NCI-H2196 treated with DMSO at 0.1 percent for 48 hours (cell line): Measurements from ENCODE around the gene TDRD9.
"Not testable (repeated sequence)": the region's sequence is repeated elsewhere in the genome, so short reads cannot be mapped to it uniquely, and the experiment has no call there.

Experiments
- DNase-seq: peaks from one replicate; lab custom pipeline; 2025; ENCODE audit not compliant: unreplicated experiment; lab: John Stamatoyannopoulos, UW

Gene TDRD9, protein sequence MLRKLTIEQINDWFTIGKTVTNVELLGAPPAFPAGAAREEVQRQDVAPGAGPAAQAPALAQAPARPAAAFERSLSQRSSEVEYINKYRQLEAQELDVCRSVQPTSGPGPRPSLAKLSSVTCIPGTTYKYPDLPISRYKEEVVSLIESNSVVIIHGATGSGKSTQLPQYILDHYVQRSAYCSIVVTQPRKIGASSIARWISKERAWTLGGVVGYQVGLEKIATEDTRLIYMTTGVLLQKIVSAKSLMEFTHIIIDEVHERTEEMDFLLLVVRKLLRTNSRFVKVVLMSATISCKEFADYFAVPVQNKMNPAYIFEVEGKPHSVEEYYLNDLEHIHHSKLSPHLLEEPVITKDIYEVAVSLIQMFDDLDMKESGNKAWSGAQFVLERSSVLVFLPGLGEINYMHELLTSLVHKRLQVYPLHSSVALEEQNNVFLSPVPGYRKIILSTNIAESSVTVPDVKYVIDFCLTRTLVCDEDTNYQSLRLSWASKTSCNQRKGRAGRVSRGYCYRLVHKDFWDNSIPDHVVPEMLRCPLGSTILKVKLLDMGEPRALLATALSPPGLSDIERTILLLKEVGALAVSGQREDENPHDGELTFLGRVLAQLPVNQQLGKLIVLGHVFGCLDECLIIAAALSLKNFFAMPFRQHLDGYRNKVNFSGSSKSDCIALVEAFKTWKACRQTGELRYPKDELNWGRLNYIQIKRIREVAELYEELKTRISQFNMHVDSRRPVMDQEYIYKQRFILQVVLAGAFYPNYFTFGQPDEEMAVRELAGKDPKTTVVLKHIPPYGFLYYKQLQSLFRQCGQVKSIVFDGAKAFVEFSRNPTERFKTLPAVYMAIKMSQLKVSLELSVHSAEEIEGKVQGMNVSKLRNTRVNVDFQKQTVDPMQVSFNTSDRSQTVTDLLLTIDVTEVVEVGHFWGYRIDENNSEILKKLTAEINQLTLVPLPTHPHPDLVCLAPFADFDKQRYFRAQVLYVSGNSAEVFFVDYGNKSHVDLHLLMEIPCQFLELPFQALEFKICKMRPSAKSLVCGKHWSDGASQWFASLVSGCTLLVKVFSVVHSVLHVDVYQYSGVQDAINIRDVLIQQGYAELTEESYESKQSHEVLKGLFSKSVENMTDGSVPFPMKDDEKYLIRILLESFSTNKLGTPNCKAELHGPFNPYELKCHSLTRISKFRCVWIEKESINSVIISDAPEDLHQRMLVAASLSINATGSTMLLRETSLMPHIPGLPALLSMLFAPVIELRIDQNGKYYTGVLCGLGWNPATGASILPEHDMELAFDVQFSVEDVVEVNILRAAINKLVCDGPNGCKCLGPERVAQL (N-terminal part only)

DNA sequence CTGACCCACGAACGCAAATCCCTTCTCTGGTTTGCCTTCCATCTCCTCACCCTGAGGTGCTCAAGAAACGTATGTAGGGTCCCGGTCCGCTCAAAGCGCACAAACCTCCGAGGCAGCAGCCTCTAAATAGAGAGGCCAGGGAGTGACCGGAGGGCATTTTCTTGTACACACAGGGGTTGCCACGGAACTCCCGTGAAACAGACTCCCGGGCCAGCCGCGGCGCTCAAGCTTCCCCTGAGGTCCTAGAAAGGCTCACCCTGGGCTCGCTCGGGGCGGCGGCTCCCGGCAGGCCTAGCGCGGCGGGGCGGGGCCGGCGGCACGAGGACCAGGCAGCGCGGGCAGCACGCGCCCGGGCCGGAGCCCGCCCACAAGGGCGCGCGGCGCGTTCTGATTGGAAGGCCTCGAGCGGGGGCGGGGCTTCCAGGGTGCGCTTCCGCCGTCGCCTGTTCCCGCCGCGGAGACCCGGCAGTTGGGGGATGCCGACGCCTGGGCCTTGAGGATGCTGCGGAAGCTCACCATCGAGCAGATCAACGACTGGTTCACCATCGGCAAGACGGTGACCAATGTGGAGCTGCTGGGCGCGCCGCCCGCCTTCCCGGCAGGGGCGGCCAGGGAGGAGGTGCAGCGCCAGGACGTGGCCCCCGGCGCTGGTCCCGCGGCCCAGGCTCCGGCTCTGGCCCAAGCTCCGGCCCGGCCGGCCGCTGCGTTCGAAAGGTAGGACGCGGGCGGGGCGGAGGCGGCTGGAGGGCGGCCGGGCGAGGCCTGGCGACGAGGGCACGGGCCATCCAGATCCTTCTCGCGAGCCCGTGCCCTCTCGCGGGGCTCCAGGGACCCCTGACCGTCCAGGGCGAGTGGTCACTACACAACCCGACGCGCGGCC lies at the start of gene TDRD9:
TDRD9 (plus strand) TSS at position 446 of the 880 bp plus-strand sequence; CDS start at position 500, 54 bp downstream.
- DNase-seq = no peak

DNA sequence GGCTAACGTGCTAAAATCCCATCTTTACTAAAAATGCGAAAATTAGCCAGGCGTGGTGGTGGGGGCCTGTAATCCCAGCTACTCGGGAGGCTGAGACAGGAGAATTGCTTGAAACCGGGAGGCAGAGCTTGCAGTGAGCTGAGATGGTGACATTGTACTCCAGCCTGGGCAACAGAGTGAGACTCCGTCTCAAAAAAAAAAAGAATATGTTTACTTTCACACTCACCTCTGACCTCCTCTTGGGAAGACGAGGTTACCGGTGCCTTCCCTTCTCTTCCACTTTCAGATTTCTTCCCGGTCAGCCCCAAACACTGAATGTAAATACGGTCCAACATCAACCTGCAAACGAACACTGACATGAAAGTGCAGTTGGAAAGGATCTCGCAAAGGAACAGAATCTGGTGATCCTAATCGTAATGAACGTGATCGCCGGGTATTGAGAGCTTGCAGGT lies 49.1 kb upstream of the TDRD9 start:
- DNase-seq = no peak

DNA sequence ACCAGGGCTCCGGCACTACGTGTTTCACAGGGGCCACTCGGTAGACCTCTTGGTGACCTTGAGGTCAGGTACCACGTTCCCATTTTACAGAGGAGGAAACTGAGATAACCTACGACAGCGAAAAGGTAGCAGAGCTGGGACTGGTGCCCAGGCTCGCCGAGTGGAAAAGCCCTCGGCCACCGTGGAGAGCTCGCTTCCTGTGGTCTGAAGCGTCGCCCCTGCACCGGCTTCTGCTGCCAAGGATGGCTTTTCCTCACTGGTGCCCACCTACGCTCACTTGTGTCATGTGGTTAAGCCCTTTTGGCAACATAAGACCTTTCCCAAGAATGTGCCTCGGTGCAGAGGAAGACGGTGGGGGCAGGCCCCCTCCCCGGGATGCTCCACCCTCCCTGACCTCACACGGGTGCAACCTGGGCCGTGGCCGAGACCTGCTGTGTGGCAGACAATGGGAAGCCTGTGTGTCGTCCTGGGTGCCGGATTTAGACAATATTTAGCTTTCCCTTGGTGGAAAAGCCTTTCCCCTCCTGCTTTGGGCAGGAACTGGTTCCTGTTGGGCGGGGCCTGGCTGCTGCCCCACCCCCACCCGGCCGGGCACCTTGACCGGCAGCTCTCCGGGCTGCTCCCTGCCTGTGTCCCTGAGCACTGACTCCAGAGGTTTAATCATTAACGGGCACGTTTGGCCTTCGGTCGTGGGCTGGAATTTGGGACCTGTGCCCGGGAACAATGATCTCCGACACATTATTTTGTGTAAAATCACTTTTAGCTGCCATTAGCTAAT lies 48.5 kb upstream of the TDRD9 start:
- DNase-seq = no peak

DNA sequence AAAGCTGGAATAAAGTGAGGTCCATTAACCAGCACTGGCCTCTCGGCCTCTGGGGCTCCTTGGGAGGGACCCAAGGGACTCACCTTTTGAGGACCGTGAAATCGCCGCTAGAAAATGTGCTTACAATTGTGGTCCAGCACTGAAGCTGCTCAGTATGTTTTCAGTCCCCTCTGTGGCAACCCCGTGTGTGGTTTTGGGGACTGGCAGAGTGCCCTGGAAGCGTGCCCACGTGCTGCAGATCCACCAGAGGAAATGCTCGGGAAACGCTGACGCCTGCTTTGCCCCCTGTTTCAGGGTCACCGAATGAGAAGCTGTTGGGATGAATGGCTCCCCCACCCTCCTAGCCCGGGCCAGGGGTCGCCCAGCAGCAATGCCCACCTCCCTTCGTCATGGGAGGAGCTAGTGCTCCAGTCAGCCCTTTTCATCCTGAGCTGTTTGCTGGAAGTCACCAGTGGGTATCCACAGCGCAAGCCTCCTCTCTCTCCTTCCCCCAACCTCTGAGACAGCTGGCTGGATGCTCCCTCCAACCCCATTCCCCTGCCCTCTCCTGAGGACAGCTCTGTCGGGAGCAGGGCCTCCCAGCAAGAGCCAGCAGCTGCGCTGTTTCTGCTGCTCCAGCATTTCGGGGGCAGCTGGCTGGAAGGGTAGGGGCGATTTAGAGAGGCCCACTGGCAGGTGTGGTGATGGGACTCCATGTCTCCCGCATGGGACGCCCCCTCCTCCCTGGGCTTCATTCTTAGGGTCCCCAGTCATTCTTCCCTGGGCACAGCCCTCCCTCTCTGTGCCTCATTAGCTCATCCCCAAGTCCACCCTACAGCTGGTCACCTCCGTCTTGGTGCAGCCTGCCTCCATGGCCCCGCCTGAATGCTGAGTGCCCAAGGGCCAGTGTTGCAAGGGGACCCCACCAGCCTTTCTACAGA lies 47.6 kb upstream of the TDRD9 start:
- DNase-seq = no peak

DNA sequence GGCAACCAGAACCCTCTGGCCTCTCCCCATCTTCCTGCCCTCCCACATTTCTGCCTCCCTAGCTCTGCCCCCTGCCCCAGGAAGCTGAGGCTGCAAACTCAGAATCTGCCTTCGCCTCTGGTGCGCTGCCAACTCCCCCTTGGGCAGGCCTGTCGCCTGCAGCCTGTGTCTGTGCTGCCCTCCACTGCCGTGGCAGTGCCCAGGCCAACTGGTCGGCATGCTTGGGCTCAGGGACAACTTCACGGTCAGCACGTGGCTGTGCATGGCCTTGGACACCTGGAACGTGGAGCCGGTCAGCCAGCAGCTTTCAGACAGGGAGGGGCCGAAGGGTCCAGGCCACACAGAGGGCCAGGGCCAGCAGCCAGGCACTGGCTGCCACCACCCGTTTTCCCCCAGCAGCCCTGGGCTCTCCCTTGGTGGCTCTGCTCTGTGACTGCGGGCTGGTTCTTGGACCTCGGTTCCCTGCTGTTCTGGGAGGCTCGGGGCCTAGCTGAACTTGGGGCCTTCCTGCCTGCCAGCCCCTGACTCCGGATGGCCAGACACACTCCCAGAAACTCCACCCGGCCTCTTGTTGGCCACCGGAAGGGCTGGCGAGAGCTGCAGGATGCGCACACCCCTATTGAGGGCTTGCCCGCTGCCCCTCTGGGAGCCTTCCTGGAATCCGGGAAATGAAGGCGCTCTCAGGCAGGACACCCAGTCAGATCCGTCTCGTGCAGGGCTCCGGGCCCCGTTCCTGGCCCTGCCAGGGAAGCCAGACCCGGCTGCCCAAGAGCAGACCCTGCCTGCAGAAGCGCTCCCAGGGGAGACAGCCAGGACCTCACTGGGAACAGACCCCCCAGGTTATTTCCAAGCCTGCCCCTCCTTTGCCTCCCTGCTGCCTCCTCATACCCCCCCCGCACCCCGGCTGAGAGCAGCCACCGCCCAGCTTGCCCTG lies 46.7 kb upstream of the TDRD9 start:
- no peak for DNase-seq

DNA sequence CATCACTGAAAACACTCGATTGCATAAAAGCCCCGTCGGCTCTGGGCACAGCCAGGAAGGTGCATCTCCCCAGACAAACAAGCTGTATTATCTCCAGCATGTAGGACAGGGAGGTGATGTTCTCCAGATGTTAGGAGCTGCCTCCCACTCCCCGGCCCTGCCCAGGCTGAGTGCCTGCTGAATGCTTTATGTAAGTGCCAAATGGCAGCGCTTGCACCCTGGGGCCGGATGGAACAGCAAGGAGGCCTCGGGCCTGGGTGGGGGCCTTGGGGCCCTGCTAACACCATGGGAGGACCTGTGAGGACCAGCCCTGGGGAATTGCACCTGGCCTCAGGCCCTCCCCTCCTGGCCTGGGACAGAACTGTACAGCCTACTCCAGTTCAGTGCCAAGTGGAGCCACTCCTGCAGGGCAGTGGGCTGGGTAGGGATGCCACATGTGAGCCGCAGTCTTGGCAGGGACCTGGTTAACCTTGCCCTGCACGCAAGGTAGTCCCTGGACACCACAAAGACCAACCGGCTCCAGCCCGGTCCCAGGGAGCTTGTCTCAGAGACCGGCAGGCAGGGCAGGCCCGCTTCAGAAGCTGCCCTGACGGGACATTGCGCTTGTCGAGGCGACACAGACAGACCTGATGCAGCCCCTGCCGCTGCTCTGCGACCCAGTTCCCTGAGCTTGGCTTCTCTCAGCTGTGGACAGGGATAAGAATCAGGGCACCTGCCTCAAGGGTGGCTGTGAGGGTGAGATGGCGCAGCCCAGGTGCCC lies 45.6 kb upstream of the TDRD9 start:
- DNase-seq = no peak

DNA sequence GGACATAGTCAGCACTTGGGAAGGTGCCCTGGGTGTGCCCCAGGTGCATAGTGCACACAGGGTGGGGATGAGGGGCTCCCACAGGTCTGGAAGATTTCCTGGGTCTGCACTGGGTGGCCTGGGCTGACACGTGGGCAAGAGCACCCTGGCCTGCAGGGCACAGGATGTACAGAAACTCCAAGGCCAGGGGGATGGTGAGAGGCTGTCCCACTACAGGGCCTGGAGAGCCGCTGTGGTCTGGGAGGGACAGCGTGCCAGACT lies 45.1 kb upstream of the TDRD9 start:
- DNase-seq = no peak

DNA sequence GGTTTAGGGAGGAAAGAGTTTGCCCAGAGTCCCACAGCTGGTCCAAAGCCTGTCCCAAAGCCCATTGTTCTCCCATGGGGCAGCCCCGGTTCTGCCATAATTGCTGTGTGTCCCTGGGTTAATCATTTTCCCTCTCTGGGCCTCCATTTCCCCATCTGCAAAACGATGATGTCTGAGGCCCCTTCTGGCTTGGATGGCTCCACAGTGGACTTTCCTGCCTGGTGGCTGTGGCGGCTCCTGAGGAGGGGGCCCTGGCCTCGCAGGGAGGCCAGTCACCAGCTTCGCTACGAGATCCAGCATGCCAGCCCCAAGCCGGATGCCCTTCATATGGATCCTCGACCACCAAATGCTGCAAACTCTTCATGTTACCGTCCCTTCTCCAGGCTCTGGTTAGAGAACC lies 43.4 kb upstream of the TDRD9 start:
- no peak for DNase-seq

DNA sequence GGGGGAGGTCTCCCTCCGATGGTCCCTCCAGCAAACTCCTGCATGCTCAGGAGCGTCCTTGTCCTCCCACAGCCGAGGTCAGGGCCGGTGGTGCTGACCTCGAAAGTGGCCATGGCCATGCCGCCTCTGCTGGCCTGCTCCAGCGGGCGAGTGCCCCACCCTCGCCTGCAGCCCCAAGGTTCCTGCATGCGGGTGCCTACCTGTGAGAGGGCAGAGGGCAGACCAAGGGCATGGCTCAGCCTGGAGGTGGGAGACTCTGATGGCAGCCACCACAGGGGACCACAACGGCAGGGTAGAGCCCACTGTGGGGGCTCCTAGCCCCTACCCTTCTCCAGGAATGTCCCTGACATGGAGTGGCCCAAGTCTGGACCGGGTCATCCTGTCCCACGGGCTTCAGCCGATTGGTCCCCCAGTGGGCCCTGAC lies 42.7 kb upstream of the TDRD9 start:
- DNase-seq = no peak

DNA sequence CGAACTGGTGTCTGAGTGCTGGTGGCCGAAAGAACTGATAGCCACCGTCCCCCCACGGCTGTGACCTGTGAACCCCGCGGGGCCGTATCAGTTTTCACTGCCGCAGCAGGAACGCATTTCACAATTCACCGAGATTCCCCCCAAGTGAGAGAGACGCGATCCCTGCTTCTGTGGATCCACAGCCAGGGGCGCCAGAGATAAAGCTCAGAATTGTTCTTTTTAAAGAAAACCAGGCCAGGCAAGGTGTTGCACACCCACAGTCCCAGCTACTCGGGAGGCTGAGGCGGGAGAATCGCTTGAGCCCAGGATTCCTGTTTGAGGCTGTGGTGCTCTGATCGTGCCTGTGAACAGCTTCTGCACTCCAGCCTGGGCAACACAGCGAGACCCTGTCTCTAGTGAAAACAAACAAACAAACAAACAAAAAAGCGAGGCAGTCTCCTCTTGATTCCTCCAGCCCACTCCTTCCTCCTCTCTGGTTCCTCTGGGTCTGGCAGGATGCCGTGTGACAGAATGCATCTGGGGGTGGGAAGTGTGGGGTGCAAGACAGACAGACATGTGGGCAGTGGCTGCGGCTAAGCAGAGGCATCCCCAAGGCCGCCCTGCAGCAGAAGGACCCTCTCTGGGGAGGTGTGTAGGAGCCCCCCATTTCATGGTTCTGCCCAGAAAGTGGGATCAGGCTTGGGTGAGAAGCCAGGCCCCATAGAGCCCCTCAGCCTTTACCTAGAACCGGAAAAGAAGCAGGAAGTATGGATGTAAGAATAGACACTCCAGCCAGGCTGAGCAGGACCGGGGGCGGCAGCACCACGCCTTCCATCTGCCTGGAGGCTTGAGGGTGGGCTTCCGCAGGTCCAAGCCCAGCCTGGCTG lies 41.7 kb upstream of the TDRD9 start:
- no peak for DNase-seq

DNA sequence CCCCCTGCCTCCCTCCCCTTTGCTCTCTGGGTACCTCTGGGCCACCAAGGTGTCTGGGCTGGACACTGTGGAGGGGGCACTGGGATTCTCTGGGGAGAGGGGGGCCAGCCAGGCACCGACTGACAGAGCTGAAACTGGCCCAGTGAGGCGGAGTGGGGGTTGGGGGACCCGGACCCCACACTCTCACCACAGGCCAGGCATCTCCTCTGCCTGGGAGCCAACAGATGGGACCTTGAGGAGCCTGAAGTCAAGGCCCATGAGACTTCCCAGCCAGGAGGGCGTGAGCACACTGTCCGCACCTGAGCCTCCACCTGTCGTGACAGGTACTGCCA lies 41.1 kb upstream of the TDRD9 start:
- no peak for DNase-seq

DNA sequence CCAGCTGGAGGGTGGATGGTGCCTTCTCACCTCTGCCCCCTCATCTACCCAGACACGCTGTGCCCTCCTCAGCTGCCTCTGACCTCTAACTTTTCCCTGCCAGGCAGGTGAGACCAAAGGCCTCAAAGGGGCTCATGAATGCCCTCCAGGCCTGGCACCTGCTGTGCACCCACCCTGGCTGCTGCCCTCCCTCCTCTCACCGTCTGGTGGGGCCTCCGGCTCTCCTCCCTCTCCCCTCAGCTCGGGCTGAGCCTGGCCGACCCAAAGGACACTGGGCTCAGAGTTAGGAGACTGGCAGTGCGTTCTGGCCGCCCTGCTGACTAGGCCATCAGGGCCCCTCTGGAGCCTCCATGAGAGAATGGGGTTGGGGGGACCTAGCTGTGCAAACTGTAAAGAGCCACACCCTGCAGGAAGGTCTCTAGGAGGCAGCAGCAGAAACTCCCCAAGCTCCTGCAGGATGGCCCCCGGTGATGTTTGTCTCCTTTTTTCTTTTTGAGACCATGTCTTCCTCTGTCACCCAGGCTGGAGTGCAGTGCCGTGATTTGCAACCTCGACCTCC lies 40.6 kb upstream of the TDRD9 start:
- DNase-seq = no peak

DNA sequence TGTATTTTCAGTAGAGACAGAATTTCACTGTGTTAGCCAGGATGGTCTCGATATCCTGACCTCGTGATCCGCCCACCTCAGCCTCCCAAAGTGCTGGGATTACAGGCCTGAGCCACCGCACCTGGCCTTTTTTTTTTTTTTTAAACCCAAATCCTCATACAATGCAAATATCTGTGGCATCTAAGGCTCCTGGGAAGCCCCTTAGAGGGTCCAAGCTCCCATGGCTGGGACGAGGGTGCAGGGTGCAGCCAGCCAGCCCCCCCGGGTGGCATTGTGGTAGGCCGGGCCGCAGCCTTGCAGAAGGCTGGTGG lies 39.3 kb upstream of the TDRD9 start:
- not testable (repeated sequence) for DNase-seq

DNA sequence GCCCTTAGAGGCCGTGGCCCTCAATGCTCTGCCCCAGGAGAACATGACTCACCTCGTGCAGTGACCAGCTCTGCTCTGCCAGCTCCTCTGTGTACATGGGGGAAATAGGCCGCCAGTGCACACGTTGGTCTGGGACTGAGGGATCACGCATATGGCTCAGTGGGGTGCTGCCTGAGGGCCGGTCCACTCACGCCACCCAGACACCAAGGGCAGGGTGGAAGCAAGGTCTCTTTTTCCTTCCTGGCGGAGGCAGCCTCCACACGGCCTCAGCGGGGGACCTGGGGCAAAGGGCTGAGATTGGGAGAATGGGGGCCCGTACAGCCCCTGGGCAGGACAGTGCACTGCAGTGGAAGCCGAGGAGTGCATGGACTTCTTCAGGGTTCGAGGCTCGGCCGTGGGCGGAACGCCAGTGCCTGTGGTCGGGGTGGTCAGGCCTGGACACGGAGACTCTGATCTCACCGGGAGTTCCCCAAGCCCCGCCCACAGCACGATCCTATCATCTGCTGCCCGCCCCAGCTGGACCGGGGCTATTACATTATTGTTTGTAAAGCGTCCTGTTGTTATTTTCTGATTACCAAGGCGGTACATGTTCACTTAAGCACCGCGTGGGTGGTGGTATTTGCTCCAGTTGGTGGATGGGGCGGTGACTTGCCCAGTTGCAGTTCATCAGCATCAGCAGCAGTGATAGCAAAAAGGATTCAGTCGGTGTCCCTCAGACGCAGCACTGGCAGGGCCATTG lies 38.8 kb upstream of the TDRD9 start:
- DNase-seq = no peak

DNA sequence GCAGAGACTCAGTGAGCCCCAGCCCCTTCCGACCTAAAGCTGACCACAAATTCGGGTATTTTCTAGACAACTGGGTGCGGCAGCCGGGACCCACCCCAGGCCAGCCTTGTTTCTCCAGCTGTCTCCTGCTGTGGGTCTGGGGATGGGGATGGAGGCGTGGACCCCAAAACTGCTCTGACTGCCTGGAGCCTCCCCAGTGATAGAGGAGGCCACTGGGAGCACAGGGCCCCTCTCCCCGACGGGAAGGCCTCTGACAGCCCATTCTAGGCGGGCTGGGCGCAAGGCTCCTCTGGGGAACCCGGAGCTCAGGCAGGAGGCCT lies 38.2 kb upstream of the TDRD9 start:
- no peak for DNase-seq
